Liver (tissue), 9 donors: ENCODE measurements around the gene MFNG. TPM values are rescaled to one million over a fixed set of nuclear protein-coding genes. Genes with fewer than 3 reads are reported as not detected.

ENCODE experiments used
- DNase-seq: peaks from one replicate; pipeline ENCODE4 v3.0.0-alpha.2; 2017; ENCODE audit warnings: low spot score
- H3K27ac ChIP-seq, 2 donors: one replicate each; pipeline ENCODE4 v1.7.0; 2013; ENCODE audit warnings: inconsistent platforms in 2 of 2, low read length in 2 of 2, control low read depth in 1 of 2, low read depth in 1 of 2, mild to moderate bottlenecking in 1 of 2
- H3K27me3 ChIP-seq, 4 donors: one replicate each; pipeline versions ENCODE4 v1.6.1 to v1.7.0; 2013; ENCODE audit warnings: low read length in 3 of 4, inconsistent platforms in 1 of 4, mild to moderate bottlenecking in 1 of 4, moderate library complexity in 1 of 4; ENCODE audit not compliant: control insufficient read depth in 4 of 4, insufficient read depth in 4 of 4
- H3K36me3 ChIP-seq, 4 donors: one replicate each; pipeline versions ENCODE4 v1.6.1 to v1.7.0; 2013; ENCODE audit warnings: low read length in 3 of 4, mild to moderate bottlenecking in 3 of 4, low read depth in 1 of 4, moderate library complexity in 1 of 4; ENCODE audit not compliant: control insufficient read depth in 4 of 4, insufficient read depth in 3 of 4
- H3K4me1 ChIP-seq, 4 donors: one replicate each; pipeline versions ENCODE4 v1.6.1 to v1.7.0; 2013; ENCODE audit warnings: low read length in 3 of 4, mild to moderate bottlenecking in 3 of 4, moderate library complexity in 1 of 4; ENCODE audit not compliant: control insufficient read depth in 4 of 4, insufficient read depth in 4 of 4
- H3K4me3 ChIP-seq, 3 donors: one replicate each; pipeline versions ENCODE4 v1.6.1 to v1.7.0; 2013; ENCODE audit warnings: low read length in 3 of 3, control low read depth in 1 of 3, low read depth in 1 of 3, mild to moderate bottlenecking in 1 of 3
- H3K9ac ChIP-seq, 2 donors: one replicate each; pipeline ENCODE4 v1.7.0; 2013; ENCODE audit warnings: low read length in 2 of 2, mild to moderate bottlenecking in 2 of 2, moderate library complexity in 2 of 2, control low read depth in 1 of 2, low read depth in 1 of 2
- H3K9me3 ChIP-seq, 4 donors: one replicate each; pipeline versions ENCODE4 v1.6.1 to v1.7.0; 2013; ENCODE audit warnings: low read length in 3 of 4; ENCODE audit not compliant: control insufficient read depth in 4 of 4
- ATF3 ChIP-seq: IDR thresholded peaks from 2 replicates; pipeline ENCODE4 v1.6.1; 2016; ENCODE audit warnings: antibody characterized with exemption
- CTCF ChIP-seq: fragments of 150-350 bp; IDR thresholded peaks from 2 replicates; pipeline ENCODE4 v1.5.1; 2017; ENCODE audit warnings: improper control_type of control experiment, low read depth, low read length; ENCODE audit not compliant: missing input control
- EGR1 ChIP-seq, 2 donors: IDR thresholded peaks; 2 replicates each; pipeline ENCODE4 v1.6.1; 2016 to 2018; ENCODE audit warnings: antibody characterized with exemption in 2 of 2, low read depth in 2 of 2
- GABPA ChIP-seq, 2 donors: IDR thresholded peaks in 1 of 2; conservative IDR thresholded peaks in 1 of 2; 2 replicates each; pipeline ENCODE4 v1.6.1; 2016; ENCODE audit warnings: antibody characterized with exemption in 2 of 2, mild to moderate bottlenecking in 1 of 2, moderate library complexity in 1 of 2
- HNF4A ChIP-seq, 2 donors: conservative IDR thresholded peaks; 2 replicates each; pipeline ENCODE4 v1.6.1; 2016; ENCODE audit warnings: antibody characterized with exemption in 2 of 2, mild to moderate bottlenecking in 2 of 2
- HNF4G ChIP-seq: IDR thresholded peaks from 2 replicates; pipeline ENCODE4 v1.6.1; 2016; ENCODE audit warnings: antibody characterized with exemption
- MAX ChIP-seq: IDR thresholded peaks from 2 replicates; pipeline ENCODE4 v1.6.1; 2016; ENCODE audit warnings: antibody characterized with exemption
- RAD21 ChIP-seq, 2 donors: IDR thresholded peaks; 2 replicates each; pipeline ENCODE4 v1.6.1; 2016; ENCODE audit warnings: antibody characterized with exemption in 2 of 2, mild to moderate bottlenecking in 2 of 2
- REST ChIP-seq: IDR thresholded peaks from 2 replicates; pipeline ENCODE4 v1.6.1; 2016; ENCODE audit warnings: antibody characterized with exemption, mild to moderate bottlenecking
- RXRA ChIP-seq, 2 donors: IDR thresholded peaks; 2 replicates each; pipeline ENCODE4 v1.6.1; 2017 to 2018; ENCODE audit warnings: antibody characterized with exemption in 2 of 2, mild to moderate bottlenecking in 1 of 2
- SP1 ChIP-seq: IDR thresholded peaks from 2 replicates; pipeline ENCODE4 v1.6.1; 2018; ENCODE audit warnings: antibody characterized with exemption, mild to moderate bottlenecking
- YY1 ChIP-seq: IDR thresholded peaks from 2 replicates; pipeline ENCODE4 v1.6.1; 2016; ENCODE audit warnings: antibody characterized with exemption, mild to moderate bottlenecking
- ZBTB33 ChIP-seq: IDR thresholded peaks from 2 replicates; pipeline ENCODE4 v1.6.1; 2016; ENCODE audit warnings: antibody characterized with exemption
- WGBS: extraction: QIAGEN DNeasy Blood & Tissue Kit; methylation state at CpG from one replicate; pipeline ENCODE4 v1.1.7; 2013; 5-methylcytosine and 5-hydroxymethylcytosine counted together
- polyA plus RNA-seq, 2 donors: library from polyadenylated mRNA; stranded (reverse) in 1 of 2; unstranded in 1 of 2; fragments of 200-250 nt in 1 of 2; fragments of >200 nt in 1 of 2; fragmentation: Nextera tagmentation in 1 of 2; extraction: Ambion mirVana in 1 of 2; gene quantifications; one replicate each; pipeline versions ENCODE4 v1.2.1 to v1.2.3, GENCODE V29; 2013 to 2015
- total RNA-seq, 2 donors: library from RNA; depleted of rRNA; stranded (reverse); fragments of >200 nt; gene quantifications; one replicate each; pipeline ENCODE4 v1.2.3, GENCODE V29; 2014
- donor health status: healthy.
- donor health status: healthy.
- donor health status: healthy.
- donor health status: healthy.
- donor health status: healthy.

MFNG gene
- total and polyA plus RNA-seq, 4 donors, result 5.0 to 10.7 (median 7.4) TPM

- H3K27me3 ChIP-seq, result no peaks in the 10 kb centered on the region
These were observed 9.5 kb downstream of the MFNG start for GRCh38 chr22:37476389-37477329.

More at GRCh38 chr22:37476389-37477329, 9.5 kb downstream of the MFNG start:
- peaks cover 0 to 3% (median 0%) of the 10 kb centered on the region in 4 donors for H3K36me3 ChIP-seq
- WGBS, result 89% methylated on average over 14 of the region's 14 CpGs
- no peaks in the 10 kb centered on the region for H3K4me1 ChIP-seq
- H3K9ac ChIP-seq, result no peak overlapping the region
- H3K27ac ChIP-seq, result no peak overlapping the region
- no peaks in the 10 kb centered on the region for H3K9me3 ChIP-seq
- no peak for DNase-seq
- H3K4me3 ChIP-seq, result no peak overlapping the region
- no peak for TF ChIP-seq HNF4A (conservative IDR thresholded peaks at IDR 0.05)
- TF ChIP-seq MAX, result no peak
- no peak for TF ChIP-seq ZBTB33
- no peak for TF ChIP-seq HNF4G
- TF ChIP-seq ATF3, result no peak
- TF ChIP-seq CTCF, result no peak
- TF ChIP-seq RXRA (IDR thresholded peaks at IDR 0.05), result no peak
- no peak for TF ChIP-seq GABPA (IDR thresholded peaks at IDR 0.05 in 1 of 2, conservative IDR thresholded peaks at IDR 0.05 in 1 of 2)
- no peak for TF ChIP-seq SP1
- TF ChIP-seq YY1, result no peak
- no peak for TF ChIP-seq EGR1 (IDR thresholded peaks at IDR 0.05; ENCODE audit: low read depth in 2 of 2)
- TF ChIP-seq RAD21 (IDR thresholded peaks at IDR 0.05), result no peak
- no peak for TF ChIP-seq REST
